Cardiac muscle cell (in vitro differentiated cells and primary cell): ENCODE data around the gene CCDC178. TPM values are rescaled to one million over a fixed set of nuclear protein-coding genes. Genes with fewer than 3 reads are reported as not detected.

ENCODE experiments used
- DNase-seq, 2 donors: peaks; one replicate each; pipeline versions ENCODE4 v3.0.0 to v3.0.0-alpha.2; 2010 to 2017; ENCODE audit warnings: low read depth in 1 of 2, low spot score in 1 of 2
- H3K27ac ChIP-seq: fragments of 200-600 bp; sonication (generic); 2 replicates; pipeline ENCODE4 v1.5.1; 2016
- H3K27me3 ChIP-seq: fragments of 200-600 bp; sonication (generic); 2 replicates; pipeline ENCODE4 v1.6.0; 2016; ENCODE audit warnings: control low read depth
- H3K36me3 ChIP-seq: fragments of 200-600 bp; sonication (generic); 2 replicates; pipeline ENCODE4 v1.5.1; 2016; ENCODE audit warnings: control low read depth
- H3K4me1 ChIP-seq: fragments of 200-600 bp; sonication (generic); 2 replicates; pipeline ENCODE4 v1.8.1; 2017; ENCODE audit warnings: low read depth, mild to moderate bottlenecking, mixed run types
- H3K4me3 ChIP-seq: fragments of 200-600 bp; sonication (generic); 2 replicates; pipeline ENCODE4 v1.5.1; 2016; ENCODE audit warnings: mild to moderate bottlenecking
- H3K9me3 ChIP-seq: fragments of 200-600 bp; sonication (generic); 2 replicates; pipeline ENCODE4 v1.5.1; 2017; ENCODE audit warnings: low read depth, mild to moderate bottlenecking, control low read depth
- CTCF ChIP-seq: IDR thresholded peaks from 2 replicates; pipeline ENCODE4 v1.5.1; 2012; ENCODE audit warnings: low read depth, mild to moderate bottlenecking, low read length
- polyA plus RNA-seq: library from polyadenylated mRNA; unstranded; fragments of >200 nt; fragmentation: Nextera tagmentation; extraction: Ambion mirVana; gene quantifications from 2 replicates; pipeline ENCODE4 v1.2.1, GENCODE V29; 2016
- total RNA-seq: library from RNA; depleted of rRNA; stranded (reverse); fragments of >200 nt; gene quantifications from 2 replicates; pipeline ENCODE4 v1.2.3, GENCODE V29; 2016

CCDC178 gene
- total and polyA plus RNA-seq, 2 experiments from 2014 or later = 0.82 TPM; not detected in 1

GRCh38 chr18:33114749-33115148 is 325.8 kb downstream of the CCDC178 start:
- Histone ChIP-seq H3K9me3 (no peaks in the 10 kb centered on the region), H3K4me1 (no peaks in the 10 kb centered on the region)

GRCh38 chr18:33113416-33113815 is 327.1 kb downstream of the CCDC178 start:
- Histone ChIP-seq H3K27ac (no peak overlapping the region), H3K9me3 (no peaks in the 10 kb centered on the region), H3K4me3 (no peak overlapping the region), H3K36me3 (no peaks in the 10 kb centered on the region), H3K27me3 (peaks cover 2% of the 10 kb centered on the region), H3K4me1 (no peaks in the 10 kb centered on the region)
- no peak for TF ChIP-seq CTCF
- DNase-seq = no peak

More at GRCh38 chr18:33114749-33115148, 325.8 kb downstream of the CCDC178 start:
- no peak for TF ChIP-seq CTCF
- H3K27ac ChIP-seq = no peak overlapping the region
- H3K27me3 ChIP-seq = no peaks in the 10 kb centered on the region
- H3K4me3 ChIP-seq = no peak overlapping the region
- no peak for DNase-seq
- no peaks in the 10 kb centered on the region for H3K36me3 ChIP-seq

GRCh38 chr18:33107511-33107910 is 333.0 kb downstream of the CCDC178 start:
- Histone ChIP-seq H3K27me3 (peaks cover 5% of the 10 kb centered on the region), H3K4me1 (no peaks in the 10 kb centered on the region), H3K27ac (no peak overlapping the region), H3K36me3 (no peaks in the 10 kb centered on the region), H3K9me3 (no peaks in the 10 kb centered on the region), H3K4me3 (no peak overlapping the region)
- no peak for TF ChIP-seq CTCF
- DNase-seq = no peak

DNA sequence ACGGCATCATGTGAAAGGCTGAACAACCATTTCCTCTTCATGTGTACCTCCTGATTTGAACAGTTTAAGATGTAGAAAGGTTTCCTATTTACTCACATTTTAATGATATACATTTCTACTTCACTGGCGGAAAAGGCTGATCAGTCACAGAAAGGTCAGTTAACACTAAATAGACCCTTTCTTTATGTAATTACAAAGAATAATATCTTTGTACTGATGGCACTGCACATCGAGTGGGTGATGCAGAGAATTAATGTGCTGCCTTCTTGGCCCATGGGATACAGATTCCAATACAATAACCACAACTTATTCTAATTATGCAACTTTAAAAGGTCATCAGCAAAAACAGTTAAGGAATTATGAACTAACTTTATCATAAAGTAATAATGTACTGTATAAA is 339.2 kb downstream of the CCDC178 start:
- H3K36me3 ChIP-seq = no peaks in the 10 kb centered on the region
- H3K4me3 ChIP-seq = no peak overlapping the region
- DNase-seq = no peak
- H3K27ac ChIP-seq = no peak overlapping the region
- no peaks in the 10 kb centered on the region for H3K9me3 ChIP-seq
- no peaks in the 10 kb centered on the region for H3K27me3 ChIP-seq
- H3K4me1 ChIP-seq = no peaks in the 10 kb centered on the region
- TF ChIP-seq CTCF = no peak

- no peak overlapping the region for H3K27ac ChIP-seq
- no peaks in the 10 kb centered on the region for H3K36me3 ChIP-seq
- no peaks in the 10 kb centered on the region for H3K9me3 ChIP-seq
- no peak overlapping the region for H3K4me3 ChIP-seq
- DNase-seq = no peak
- H3K4me1 ChIP-seq = no peaks in the 10 kb centered on the region
- no peak for TF ChIP-seq CTCF
- no peaks in the 10 kb centered on the region for H3K27me3 ChIP-seq
Observed at GRCh38 chr18:33099626-33100025, 340.9 kb downstream of the CCDC178 start.

GRCh38 chr18:33097126-33097525 is 343.4 kb downstream of the CCDC178 start:
- Histone ChIP-seq H3K4me3 (no peak overlapping the region), H3K9me3 (no peaks in the 10 kb centered on the region), H3K27ac (no peak overlapping the region), H3K4me1 (no peaks in the 10 kb centered on the region), H3K36me3 (no peaks in the 10 kb centered on the region), H3K27me3 (no peaks in the 10 kb centered on the region)
- TF ChIP-seq CTCF = no peak
- no peak for DNase-seq
